ENCODE data around the gene RIMBP2.
"Not testable (repeated sequence)": the region's sequence is repeated elsewhere in the genome, so short reads cannot be mapped to it uniquely, and the experiment has no call there.

RIMBP2 gene

DNA sequence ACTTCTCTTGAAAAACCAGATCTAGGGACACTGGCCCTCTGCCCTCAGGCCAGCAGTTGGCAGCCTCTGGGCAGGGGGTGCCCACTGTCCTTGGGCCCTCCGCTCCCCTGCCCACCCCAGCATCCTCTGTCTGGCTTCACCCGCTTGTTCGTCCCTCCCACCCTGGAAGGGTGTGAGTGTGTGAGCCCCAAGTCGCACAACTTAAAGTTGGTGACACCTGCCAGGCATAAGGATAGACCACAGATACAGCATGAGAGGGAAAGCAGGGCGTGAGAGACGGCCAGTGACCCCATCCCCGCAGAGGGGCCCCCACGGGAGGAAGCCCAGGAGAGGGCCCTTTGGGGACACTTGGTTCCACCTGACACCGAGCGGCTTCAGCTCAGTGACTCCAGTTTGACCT, 23.5 kb upstream of the RIMBP2 start:
- DNase-seq, result no peak

DNA sequence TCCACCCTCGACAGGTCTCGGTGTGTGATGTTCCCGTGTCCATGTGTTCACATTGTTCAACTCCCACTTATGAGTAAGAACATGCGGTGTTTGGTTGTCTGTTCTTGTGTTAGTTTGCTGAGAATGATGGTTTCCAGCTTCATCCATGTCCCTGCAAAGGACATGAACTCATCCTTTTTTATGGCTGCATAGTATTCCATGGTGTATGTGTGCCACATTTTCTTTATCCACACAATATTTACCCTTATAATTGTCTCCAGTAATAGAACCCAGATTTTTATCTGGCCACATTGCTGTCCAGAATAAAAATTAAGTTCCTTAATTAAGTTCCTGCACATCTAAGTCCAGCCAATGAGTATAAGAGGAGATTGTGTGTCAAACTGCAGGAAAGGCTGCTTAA, 22.3 kb upstream of the RIMBP2 start:
- not testable (repeated sequence) for DNase-seq

DNA sequence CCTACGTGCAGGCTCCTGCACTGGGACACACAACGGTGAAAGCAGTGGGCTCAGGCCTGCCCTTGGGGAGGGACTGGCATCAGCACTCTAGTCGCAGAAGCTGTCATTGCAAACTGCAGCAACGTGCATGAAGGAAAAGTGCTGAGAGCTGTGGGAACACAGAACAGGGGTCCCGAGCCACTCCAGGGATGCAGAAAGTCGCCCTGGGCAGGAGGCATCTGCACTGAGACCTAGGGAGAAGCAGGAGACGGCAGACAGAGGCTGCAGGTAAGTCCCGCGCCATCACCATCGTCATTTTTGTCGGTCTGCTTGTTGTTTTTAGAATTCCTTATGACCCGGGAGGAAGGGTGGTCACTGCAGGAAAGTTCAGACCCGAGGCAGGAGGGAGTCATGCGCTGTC, 21.6 kb upstream of the RIMBP2 start:
- DNase-seq, result no peak

DNA sequence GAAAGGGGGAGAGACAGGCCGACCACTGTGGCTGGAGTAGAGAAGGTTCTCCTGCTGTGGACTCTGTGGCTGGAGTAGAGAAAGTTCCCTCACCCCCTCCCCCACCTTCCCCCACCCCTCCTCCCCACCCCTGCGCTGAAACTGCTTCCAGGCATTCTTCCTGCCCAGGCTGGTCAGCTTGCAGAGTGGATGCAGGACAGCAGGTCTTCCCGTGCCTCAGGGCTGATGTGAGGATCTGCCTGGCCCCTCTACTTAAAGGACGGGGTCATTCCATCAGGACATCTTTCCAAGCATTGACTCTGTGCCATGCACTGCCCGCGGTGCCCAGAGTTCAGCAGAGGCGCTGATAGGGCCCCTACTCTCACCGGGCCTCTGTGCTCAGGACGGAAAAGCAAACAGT, 13.2 kb upstream of the RIMBP2 start:
- DNase-seq, result no peak

DNA sequence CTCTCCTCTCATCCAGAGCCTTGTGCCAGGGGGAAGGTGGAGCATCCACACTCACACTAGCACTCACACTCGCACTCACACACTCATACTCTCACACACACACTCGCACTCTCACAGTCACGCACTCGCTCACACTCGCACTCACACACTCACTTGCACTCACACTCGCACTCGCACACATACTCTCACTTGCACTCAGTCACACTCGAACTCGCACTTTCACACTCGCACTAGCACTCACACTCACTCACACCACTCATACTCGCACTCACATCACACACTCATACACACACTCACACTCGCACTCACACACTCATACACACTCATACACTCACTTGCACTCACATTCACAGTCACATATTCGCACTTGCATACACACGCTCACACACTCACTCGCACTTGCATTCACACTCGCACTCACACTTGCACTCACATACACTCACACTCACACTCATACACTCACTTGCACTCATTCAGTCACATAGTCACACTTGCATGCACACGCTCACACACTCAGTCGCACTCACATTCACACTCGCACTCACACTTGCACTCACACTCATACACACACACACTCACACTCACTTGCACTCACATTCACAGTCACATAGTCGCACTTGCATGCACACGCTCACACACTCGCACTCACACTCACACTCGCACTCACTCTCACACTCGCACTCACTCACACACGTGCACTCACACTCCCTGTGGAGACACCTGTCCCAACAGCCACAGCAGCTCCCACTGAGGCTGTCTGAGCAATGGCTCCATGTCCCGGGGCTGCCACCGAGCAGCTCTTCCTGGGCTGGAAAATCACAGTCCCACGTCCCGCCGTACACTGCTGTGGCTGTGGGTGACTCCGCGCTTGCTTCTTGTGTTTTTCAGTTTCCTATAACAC, 12.3 kb upstream of the RIMBP2 start:
- no peak for DNase-seq

DNA sequence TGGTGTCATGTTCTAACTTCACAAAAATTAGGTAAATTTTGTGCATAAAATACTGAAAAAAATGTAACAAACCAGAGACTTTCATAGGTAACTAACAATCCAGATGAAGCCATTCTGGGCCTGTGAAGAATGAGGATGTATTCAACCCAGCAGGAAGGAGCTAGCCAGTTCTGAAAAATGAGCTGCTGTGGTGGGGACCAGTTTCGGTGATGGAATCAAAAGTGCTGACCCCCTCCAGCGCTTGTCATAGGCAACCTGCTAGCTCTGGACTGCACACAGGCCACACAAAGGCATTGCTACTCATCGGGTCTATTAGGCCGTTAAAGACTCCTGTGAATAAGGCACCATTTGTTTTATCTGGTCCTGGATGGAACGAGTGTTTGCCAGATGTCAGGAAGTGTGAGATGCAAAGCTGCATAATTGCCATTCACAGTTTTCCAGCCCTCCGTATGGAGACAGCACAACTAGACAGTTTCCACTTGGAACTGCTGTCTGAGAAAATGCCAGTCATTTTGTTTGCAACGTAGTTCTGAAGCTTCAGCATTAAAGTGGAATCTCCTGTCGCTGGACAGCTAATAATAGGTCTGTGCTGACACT, 3.3 kb upstream of the RIMBP2 start:
- no peak for DNase-seq

DNA sequence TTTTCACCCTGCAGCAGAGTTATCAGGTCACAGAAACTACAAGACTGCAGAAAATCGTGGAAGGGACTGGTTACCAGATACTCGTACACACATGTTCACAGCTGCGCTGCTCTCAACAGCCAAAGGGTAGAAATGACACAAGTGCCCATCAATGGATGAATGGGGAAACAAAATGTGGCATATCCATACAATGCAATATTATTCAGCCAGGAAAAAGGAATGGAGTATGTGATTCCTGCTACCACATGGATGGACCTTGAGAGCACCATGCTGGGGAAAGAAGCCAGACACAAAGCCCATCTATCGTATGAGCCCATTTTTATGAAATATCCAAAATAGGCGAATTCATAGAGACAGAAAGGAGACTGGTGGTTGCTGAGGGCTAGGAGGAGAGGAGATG, 1.7 kb upstream of the RIMBP2 start:
- DNase-seq, result no peak

DNA sequence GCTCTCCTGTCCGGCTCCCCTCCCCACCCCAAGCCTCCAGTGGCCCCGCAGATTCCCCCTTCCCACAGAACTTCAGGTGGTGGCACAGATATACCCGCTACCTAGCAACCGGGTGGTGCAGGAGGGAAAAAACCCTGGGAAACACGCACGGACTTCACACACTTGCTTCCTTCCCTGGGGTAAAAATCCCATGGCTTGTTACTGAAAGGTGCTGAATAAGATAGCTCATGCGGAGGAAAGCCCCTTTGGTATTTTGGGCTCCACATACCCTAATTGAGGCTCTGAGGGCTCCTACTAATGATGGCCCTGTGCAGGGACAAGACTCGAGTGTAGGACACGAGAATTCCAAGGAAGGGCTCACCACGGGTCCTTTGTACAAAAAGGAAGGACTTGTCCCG, 869 bp upstream of the RIMBP2 start:
- DNase-seq, result no peak

DNA sequence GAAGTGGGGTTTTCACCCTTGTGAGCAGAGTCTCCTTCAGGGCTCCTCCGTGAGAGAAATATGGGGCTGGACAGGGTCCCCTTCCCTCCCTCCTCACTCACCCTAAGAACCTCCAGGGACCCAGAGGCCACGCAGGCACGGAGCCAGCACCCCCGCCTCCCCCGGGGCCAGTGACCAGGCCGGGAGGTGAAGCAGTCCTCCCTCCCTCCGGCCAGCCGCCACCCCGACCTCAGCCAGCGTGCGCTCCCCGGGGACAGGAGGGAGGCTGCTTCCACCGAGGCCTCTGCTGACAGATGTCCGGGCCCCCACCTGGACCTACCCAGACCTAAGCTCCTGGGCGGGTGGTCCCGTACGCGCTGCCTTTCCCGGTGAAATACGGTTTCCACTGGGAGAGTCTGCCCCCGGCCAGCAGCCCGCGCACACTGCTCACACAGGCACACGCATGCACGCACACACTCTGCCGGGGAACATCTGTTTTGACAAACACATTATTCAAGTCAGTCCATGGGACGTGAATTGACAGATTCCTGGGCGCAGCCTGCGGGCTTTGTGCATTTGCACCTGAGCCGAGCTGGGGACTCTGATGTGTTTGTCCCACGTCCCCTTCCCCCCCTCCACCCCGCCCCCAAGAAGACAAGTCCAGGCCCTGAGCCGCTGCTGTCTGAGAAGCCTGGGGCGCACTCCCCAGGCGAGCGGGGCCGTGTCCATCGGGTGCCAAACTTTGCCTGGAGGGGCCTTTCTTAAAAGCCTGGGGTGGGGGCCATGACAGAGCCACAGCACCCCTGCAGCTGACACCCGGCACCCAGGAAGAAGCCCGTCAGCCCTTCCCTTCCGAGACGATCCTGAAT, 725 bp downstream of the RIMBP2 start:
- DNase-seq, result no peak

DNA sequence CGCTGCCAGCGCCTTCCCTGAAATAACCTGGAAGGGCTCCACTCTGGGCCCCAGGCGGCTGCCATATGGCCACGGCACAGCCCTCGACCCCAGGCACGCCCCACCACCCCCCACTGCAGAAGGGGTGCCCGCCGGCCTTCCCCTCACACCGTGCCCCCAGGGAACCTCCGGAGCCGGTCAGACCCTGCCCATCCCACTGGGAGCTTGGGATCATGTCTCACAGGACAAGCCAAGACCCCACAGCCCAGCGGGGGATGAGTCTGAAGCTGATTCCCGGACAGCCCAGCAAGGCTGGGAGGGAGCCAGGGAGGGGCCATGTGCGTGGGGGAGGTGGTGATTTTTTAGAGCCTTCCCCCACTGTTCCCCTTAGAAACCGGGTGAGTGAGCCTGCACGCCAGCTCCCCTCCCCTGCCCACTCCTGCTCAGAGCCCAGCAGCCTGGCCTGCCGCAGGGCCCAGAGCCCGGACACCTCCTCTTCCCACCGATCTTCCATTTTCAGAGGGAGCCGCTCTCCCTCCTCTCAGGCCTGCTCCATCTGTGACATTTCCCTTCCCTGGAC, 1.4 kb downstream of the RIMBP2 start:
- DNase-seq, result no peak

DNA sequence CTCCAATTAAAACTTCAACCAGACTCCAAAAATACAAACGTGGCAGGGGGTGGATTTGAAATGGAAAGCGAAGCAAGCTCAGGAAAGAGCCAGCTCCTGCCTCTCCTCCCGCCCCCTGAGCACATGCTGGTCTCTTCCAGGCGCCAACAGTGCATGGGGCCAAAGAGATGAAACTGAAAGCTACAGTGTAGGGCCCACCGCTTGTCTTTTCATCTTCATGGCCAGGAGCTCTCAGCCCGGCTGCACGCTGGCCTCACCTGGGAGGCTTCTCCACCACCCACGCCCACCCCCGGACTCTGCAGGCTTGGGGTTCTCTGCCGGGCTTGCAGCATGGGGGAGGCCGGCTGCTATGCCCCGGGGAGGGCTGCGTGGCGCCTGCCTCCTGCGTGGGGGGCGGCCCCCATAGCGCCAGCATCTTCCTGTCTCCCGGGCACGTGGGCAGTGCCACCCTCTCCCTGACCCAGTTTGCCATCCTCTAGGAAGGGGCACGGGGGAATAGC, 2.0 kb downstream of the RIMBP2 start:
- DNase-seq, result no peak

DNA sequence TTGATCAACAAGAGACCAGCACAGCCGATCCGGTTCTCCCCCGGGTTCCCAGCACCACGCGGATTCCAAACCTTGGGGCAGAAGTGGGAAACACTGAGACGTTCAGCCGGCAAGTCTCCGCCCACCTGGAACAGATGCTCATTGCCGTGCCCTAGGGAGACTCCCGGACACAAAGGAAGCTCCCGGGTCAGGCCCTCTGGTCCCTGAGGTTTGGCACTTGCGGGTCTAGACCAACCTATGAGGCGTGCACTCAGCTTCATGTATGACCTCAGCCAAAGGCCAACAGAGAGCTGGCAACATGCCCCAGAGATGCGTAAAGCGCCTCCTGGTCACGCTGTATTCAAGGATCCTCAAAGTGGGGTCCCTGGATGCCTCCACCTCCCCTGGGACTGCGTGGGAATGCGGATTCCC, 2.5 kb downstream of the RIMBP2 start:
- DNase-seq, result no peak

DNA sequence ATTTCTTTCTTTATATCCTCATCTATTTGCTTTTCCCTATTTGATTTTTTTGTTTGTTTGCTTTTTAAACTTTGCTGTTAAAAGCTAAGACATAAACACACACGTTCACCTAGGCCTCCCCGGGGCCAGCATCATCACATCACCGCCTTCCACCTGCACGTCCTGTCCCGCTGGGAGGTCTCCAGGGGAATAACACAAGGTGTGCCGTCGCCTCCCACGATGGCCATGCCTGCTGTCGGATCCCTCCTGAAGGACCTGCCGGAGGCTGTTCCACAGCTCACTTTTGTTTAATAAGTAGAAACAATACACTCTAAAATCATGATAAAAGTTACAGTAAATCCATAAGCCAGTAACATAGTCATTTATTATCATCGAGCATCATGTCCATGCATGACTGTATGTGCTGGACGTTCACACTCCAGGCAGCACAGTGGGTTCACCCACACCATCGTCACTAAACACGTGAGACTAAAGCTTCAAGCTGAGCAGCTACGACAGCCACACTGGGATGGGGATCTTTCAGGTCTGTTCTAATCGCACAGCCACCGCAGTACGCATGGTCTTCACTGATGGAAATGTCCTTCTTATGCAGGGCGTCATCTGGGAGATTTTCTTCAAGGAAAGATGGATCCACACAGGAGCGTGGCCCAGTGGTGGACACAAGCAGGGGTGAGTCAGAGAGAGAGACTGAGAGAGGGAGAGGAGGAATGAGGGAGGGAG, 3.6 kb downstream of the RIMBP2 start:
- no peak for DNase-seq

DNA sequence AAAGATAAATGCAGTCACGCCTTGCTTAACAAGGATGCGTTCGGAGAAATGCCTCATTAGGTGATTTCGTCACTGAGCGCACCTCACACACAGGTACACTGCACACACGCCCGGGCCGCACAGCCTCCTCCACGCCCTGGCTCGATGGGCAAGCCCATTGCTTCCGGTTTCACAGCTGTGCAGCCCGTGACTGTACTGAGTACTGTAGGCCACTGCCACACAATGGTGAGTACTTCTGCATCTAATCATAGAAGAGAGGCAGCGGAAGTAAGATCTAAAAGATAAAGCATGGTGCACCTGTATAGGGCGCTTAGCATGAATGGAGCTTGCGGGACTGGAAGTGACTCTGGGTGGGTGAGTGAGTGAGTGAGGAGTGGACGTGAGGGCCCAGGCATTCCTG, 4.3 kb downstream of the RIMBP2 start:
- no peak for DNase-seq

DNA sequence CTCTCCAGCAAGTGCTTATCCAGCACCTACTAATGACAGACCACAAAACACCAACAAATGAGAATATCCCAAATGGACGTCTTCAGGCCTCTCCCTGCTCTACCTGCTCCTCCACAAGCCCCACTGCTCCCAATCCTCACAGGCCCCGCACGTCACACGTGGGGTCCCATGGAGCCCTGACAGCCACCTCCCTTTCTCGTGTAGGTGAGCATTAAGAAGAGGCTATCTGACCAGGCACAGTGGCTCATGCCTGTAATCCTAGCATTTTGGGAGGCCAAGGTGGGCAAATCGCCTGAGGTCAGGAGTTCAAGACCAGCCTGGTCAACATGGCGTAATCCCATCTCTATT, 5.4 kb downstream of the RIMBP2 start:
- DNase-seq, result no peak

DNA sequence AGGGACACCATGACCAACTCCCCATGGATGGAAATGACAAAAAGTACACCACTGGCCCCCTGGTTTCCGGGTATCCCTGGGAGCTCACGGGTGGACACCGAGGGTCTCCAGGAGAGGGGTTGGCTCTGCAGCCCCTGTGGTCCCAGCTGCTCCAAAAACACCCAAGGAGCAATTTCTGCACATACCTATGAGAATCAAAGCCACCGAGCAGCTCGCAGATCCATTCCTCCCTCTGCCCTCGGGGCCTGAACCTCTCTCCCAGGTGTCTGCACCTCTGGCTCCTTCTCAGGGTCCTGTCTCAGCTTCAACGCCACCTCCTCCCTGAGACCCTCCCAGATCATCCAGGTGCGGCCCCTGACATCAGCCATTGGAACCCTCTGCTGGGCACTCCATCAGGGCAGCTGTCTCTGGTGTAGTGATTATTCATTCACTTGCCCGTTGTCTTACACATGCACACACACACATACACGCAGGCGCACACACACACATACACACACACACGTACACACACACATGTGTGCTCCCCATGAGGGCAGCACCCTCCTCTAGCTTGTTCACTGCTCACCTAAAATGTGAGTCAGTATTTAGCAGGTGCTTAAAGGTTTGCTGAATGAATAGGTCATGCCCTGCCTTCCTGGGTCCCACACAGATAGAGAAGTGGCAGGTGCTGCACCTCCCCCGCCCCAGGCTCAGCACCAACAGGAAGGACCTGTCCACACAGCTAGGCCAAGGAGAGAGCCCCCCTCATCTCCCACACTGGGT, 5.9 kb downstream of the RIMBP2 start:
- no peak for DNase-seq

DNA sequence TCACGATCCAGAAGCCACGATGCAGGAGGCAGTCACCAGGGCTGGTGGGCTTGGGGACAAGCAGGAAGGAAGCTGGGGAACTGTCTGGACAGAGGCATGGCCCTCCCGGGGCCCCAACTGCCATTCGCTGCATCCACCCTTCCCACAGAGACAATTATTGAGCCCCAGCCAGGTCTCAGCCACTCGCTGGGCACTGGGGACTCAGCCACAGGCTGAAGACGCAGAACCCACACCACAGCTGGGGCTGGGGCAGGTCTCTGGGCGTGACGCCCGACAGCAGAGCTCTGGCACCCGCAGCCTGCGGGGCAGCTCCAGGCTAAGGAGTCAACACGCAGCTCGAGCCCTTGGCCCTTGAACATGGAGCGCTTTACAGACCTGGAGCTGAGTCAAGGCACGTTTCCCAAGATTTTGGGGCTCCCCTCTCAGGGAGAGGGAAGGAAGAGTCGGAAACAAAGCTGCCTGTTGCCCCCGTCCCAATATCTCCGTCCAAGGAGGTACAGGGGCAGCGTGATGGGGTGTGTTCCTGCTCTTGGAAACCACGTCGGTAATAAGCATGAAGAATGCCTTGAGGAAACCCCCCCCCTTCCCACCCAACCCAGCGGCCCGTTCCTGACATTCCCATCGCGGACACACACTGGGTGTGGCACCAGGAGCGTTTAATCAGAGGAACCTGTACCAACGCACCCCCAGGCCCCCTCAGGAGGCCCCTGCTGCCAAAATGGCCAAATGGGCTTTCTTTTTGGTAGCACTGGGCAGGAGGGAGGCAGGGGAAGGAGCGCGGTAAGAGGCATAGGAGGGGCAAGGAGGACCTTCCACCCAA, 6.7 kb downstream of the RIMBP2 start:
- no peak for DNase-seq

DNA sequence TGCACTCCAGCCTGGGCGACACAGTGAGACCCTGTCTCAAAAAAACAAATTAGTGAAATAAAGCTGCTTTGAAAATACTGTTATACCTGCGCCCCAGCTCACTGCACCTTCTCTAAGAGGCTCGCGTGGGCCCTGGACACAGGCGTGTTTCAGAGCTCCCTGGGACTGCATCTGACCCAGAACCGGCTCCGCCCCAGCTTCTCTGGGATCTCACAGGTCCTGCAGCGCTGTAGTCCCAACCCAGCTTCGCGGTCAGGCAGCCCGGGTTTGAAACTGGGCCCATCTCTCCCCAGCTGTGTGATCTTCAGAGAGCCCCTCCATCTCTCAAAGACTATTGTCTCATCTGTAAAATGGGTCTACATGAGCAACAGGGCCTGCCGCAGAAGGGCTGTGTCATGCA, 7.5 kb downstream of the RIMBP2 start:
- no peak for DNase-seq

DNA sequence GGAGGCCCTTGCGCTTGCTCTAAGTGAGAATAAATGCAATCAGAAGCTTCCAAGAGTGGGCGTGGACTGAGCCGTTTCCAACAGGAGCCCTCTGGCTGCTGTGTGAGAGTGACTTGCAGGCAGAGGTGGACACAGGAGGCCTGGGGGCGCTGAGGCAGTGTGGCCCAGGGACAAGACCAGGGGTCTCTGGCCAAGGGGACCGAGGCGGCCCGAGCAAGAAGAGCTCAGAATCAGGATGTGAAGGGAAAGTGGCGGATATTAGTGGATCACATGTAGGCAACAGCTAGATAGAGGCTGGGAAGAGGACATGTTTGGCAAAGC, 8.6 kb downstream of the RIMBP2 start:
- DNase-seq, result no peak

DNA sequence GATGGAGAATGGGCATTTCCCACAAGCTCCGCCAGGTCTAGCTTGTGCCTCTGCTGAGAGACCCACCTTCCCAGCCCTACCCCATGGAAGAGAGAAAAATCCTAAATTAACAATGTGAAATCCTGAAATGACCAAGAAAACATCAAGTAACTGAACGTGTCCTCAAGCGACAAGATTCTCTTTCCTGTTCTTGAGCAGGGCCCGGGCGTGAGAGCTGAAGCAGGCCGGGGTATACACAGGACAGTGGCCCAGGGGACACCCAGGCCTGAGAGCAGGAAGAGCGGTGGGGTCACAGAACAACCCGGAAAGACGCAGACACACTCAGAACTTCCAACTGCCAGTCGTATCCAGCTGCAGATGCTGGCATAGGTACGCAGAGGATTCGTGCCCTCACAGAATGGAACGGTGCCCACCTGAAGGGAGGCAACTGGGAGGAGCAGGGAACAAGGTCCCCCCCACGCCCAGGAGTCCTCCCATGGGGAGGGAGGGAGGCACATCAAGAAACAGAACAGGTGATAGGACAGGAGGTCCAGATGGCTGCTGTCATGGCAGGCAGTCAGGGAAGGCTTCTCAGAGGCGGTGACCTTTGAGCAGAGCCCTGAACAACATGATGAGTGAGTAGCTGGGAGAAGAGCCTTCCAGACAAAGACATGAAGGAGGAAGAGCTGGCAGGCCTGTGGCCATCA, 9.1 kb downstream of the RIMBP2 start:
- DNase-seq, result no peak

Measured in T-helper 2 cell (primary cell).